HT1080 (cell line): ENCODE measurements around the gene FSTL1. TPM values are rescaled to one million over a fixed set of nuclear protein-coding genes. Genes with fewer than 3 reads are reported as not detected.

Experiments used
- DNase-seq: peaks from one replicate; pipeline ENCODE4 v3.0.0-alpha.2; 2015; ENCODE audit warnings: low read depth
- polyA plus RNA-seq, 2 experiments: library from polyadenylated mRNA; depleted of rRNA; stranded (reverse); fragments of >200 nt; gene quantifications; 2 replicates each; pipeline ENCODE4 v1.2.3, GENCODE V29; 2015
- total RNA-seq: library from RNA; depleted of rRNA; stranded (reverse); fragments of >200 nt; shearing (Covaris generic); gene quantifications from 2 replicates; pipeline ENCODE4 v1.2.3, GENCODE V29; 2014; rRNA removed

Gene FSTL1
- total RNA-seq = 134 and 144 TPM in 2 replicates
- 184 and 222 TPM in 2 replicates for polyA plus RNA-seq (2015; cell fraction: cytosol; rRNA removed)
- 315 and 324 TPM in 2 replicates for polyA plus RNA-seq (2015; cell fraction: nucleus; rRNA removed)

GRCh38 chr3:120450600-120451271 is at the start of gene FSTL1:
FSTL1 (minus strand) TSS chr3:120450992; CDS start chr3:120450746, 246 bp downstream.
- peak; percentile 55 for DNase-seq

GRCh38 chr3:120498556-120499346 is 48.0 kb upstream of the FSTL1 start:
- peak; percentile 90 for DNase-seq

GRCh38 chr3:120497818-120498217 is 47.0 kb upstream of the FSTL1 start:
- no peak for DNase-seq

GRCh38 chr3:120497336-120497735 is 46.5 kb upstream of the FSTL1 start:
- DNase-seq = peak; percentile 96

- DNase-seq = peak; percentile 92
Observed at GRCh38 chr3:120496278-120497002, 45.6 kb upstream of the FSTL1 start.

- DNase-seq = peak; percentile 78
Observed at GRCh38 chr3:120495809-120496208, 45.0 kb upstream of the FSTL1 start.

- DNase-seq = no peak
Observed at GRCh38 chr3:120492103-120492502, 41.3 kb upstream of the FSTL1 start.

- DNase-seq = no peak
Observed at GRCh38 chr3:120489421-120489820, 38.6 kb upstream of the FSTL1 start.

GRCh38 chr3:120488296-120488695 is 37.5 kb upstream of the FSTL1 start:
- no peak for DNase-seq

GRCh38 chr3:120487191-120487650 is 36.4 kb upstream of the FSTL1 start:
- DNase-seq = no peak

- DNase-seq = no peak
Observed at GRCh38 chr3:120481081-120481480, 30.3 kb upstream of the FSTL1 start.

GRCh38 chr3:120477781-120478180 is 27.0 kb upstream of the FSTL1 start:
- no peak for DNase-seq

- no peak for DNase-seq
Observed at GRCh38 chr3:120475722-120476377, 25.1 kb upstream of the FSTL1 start.

GRCh38 chr3:120473896-120474675 is 23.3 kb upstream of the FSTL1 start:
- DNase-seq = no peak

- DNase-seq = no peak
Observed at GRCh38 chr3:120473389-120473788, 22.6 kb upstream of the FSTL1 start.

- DNase-seq = no peak
Observed at GRCh38 chr3:120472121-120472844, 21.5 kb upstream of the FSTL1 start.

GRCh38 chr3:120471643-120472042 is 20.9 kb upstream of the FSTL1 start:
- DNase-seq = no peak

- no peak for DNase-seq
Observed at GRCh38 chr3:120470870-120471269, 20.1 kb upstream of the FSTL1 start.

- peak; percentile 40 for DNase-seq
Observed at GRCh38 chr3:120469882-120470301, 19.1 kb upstream of the FSTL1 start.

- peak; percentile 65 for DNase-seq
Observed at GRCh38 chr3:120469440-120469839, 18.6 kb upstream of the FSTL1 start.
